Mesendoderm (in vitro differentiated cells): Measurements from ENCODE around the gene NELFCD.

Experiments used
- DNase-seq: peaks from one replicate; pipeline ENCODE4 v3.0.0; 2013
- H2AK5ac ChIP-seq: 2 replicates; pipeline ENCODE4 v1.6.1; 2013; ENCODE audit warnings: low read length, inconsistent platforms
- H2BK120ac ChIP-seq: 2 replicates; pipeline ENCODE4 v1.6.1; 2013; ENCODE audit warnings: low read depth, mild to moderate bottlenecking, low read length, moderate library complexity, mixed read lengths
- H2BK15ac ChIP-seq: replicated peaks from 2 replicates; pipeline ENCODE4 v1.6.1; 2013; ENCODE audit warnings: low read depth, mild to moderate bottlenecking, moderate library complexity
- H2BK5ac ChIP-seq: 2 replicates; pipeline ENCODE4 v1.6.1; 2013; ENCODE audit warnings: low read length, inconsistent platforms
- H3K18ac ChIP-seq: 2 replicates; pipeline ENCODE4 v1.6.1; 2013; ENCODE audit warnings: mild to moderate bottlenecking, low read length, mixed read lengths
- H3K23ac ChIP-seq: one replicate; pipeline ENCODE4 v1.6.1; 2013; ENCODE audit warnings: low read length
- H3K27ac ChIP-seq: 2 replicates; pipeline ENCODE4 v1.5.1; 2013; ENCODE audit warnings: low read depth, mild to moderate bottlenecking, inconsistent platforms, low read length, moderate library complexity
- H3K27me3 ChIP-seq: 2 replicates; pipeline ENCODE4 v1.6.1; 2013; ENCODE audit warnings: low read length, control low read depth, mild to moderate bottlenecking, inconsistent platforms; ENCODE audit not compliant: insufficient read depth, poor library complexity
- H3K36me3 ChIP-seq: 2 replicates; pipeline ENCODE4 v1.6.1; 2013; ENCODE audit warnings: low read length, inconsistent platforms; ENCODE audit not compliant: control insufficient read depth, insufficient read depth
- H3K4ac ChIP-seq: one replicate; pipeline ENCODE4 v1.6.1; 2013; ENCODE audit warnings: low read depth, mild to moderate bottlenecking, low read length, moderate library complexity
- H3K4me1 ChIP-seq: 2 replicates; pipeline ENCODE4 v1.6.1; 2013; ENCODE audit warnings: low read depth, low read length, inconsistent platforms; ENCODE audit not compliant: control insufficient read depth
- H3K4me2 ChIP-seq: 2 replicates; pipeline ENCODE4 v1.6.1; 2013; ENCODE audit warnings: low read length
- H3K4me3 ChIP-seq: 2 replicates; pipeline ENCODE4 v1.5.1; 2013; ENCODE audit warnings: mild to moderate bottlenecking, low read length
- H3K56ac ChIP-seq: one replicate; pipeline ENCODE4 v1.6.1; 2013; ENCODE audit warnings: low read length
- H3K79me1 ChIP-seq: 2 replicates; pipeline ENCODE4 v1.6.1; 2013; ENCODE audit warnings: low read length, inconsistent platforms
- H3K79me2 ChIP-seq: 2 replicates; pipeline ENCODE4 v1.6.1; 2013; ENCODE audit warnings: mild to moderate bottlenecking, low read length; ENCODE audit not compliant: control insufficient read depth, insufficient read depth
- H3K9ac ChIP-seq: 2 replicates; pipeline ENCODE4 v1.6.1; 2013; ENCODE audit warnings: low read length, inconsistent platforms
- H4K5ac ChIP-seq: one replicate; pipeline ENCODE4 v1.6.1; 2013; ENCODE audit warnings: low read length
- H4K8ac ChIP-seq: one replicate; pipeline ENCODE4 v1.6.1; 2013; ENCODE audit warnings: low read depth, mild to moderate bottlenecking, control low read depth, low read length, moderate library complexity
- WGBS: extraction: QIAGEN DNeasy Blood & Tissue Kit; methylation state at CpG from one replicate; pipeline ENCODE4 v1.1.7; 2013; ENCODE audit warnings: low lambda C conversion rate, missing lambda C conversion rate; ENCODE audit not compliant: insufficient coverage; ENCODE audit errors: extremely low coverage; 5-methylcytosine and 5-hydroxymethylcytosine counted together

Gene NELFCD

GRCh38 chr20:59025086-59025485 lies 44.0 kb downstream of the NELFCD start:
- no peak overlapping the region for H2BK15ac ChIP-seq
- no peak overlapping the region for H3K56ac ChIP-seq
- no peak overlapping the region for H3K4me2 ChIP-seq
- no peak overlapping the region for H3K27ac ChIP-seq
- H3K4me3 ChIP-seq = no peak overlapping the region
- H3K36me3 ChIP-seq = peaks cover 2% of the 10 kb centered on the region
- no peak for DNase-seq
- H3K4ac ChIP-seq = no peak overlapping the region
- H3K79me1 ChIP-seq = peaks cover 7% of the 10 kb centered on the region
- H4K8ac ChIP-seq = no peak overlapping the region
- no peak overlapping the region for H2BK120ac ChIP-seq
- H3K27me3 ChIP-seq = no peaks in the 10 kb centered on the region
- H2BK5ac ChIP-seq = no peak overlapping the region
- no peak overlapping the region for H3K18ac ChIP-seq
- H3K79me2 ChIP-seq = peaks cover 2% of the 10 kb centered on the region
- no CpG with 5 or more reads among the region's 2 CpGs for WGBS
- no peaks in the 10 kb centered on the region for H3K4me1 ChIP-seq
- no peak overlapping the region for H2AK5ac ChIP-seq
- no peak overlapping the region for H4K5ac ChIP-seq
- no peak overlapping the region for H3K23ac ChIP-seq
- no peak overlapping the region for H3K9ac ChIP-seq

GRCh38 chr20:59025511-59025910 lies 44.5 kb downstream of the NELFCD start:
- Histone ChIP-seq H3K18ac (no peak overlapping the region), H3K36me3 (peaks cover 2% of the 10 kb centered on the region), H4K8ac (no peak overlapping the region), H2BK15ac (no peak overlapping the region), H3K23ac (no peak overlapping the region), H3K4me1 (no peaks in the 10 kb centered on the region), H2AK5ac (no peak overlapping the region), H3K27ac (no peak overlapping the region), H3K4me2 (no peak overlapping the region), H3K9ac (no peak overlapping the region), H3K56ac (no peak overlapping the region), H3K79me2 (peaks cover 2% of the 10 kb centered on the region), H3K79me1 (peaks cover 7% of the 10 kb centered on the region), H3K4me3 (no peak overlapping the region), H2BK5ac (no peak overlapping the region), H3K27me3 (no peaks in the 10 kb centered on the region), H4K5ac (no peak overlapping the region), H3K4ac (no peak overlapping the region), H2BK120ac (no peak overlapping the region)
- WGBS = no CpG with 5 or more reads among the region's 4 CpGs
- no peak for DNase-seq

GRCh38 chr20:59026904-59027740 lies 46.1 kb downstream of the NELFCD start:
- no peak overlapping the region for H3K4ac ChIP-seq
- H3K9ac ChIP-seq = no peak overlapping the region
- no peak overlapping the region for H2BK15ac ChIP-seq
- no peak overlapping the region for H3K4me2 ChIP-seq
- peaks cover 17% of the 10 kb centered on the region for H3K79me1 ChIP-seq
- no peak overlapping the region for H4K8ac ChIP-seq
- H3K4me3 ChIP-seq = no peak overlapping the region
- no peak overlapping the region for H3K23ac ChIP-seq
- H3K56ac ChIP-seq = no peak overlapping the region
- H3K18ac ChIP-seq = no peak overlapping the region
- no peak for DNase-seq
- no peak overlapping the region for H3K27ac ChIP-seq
- peaks cover 12% of the 10 kb centered on the region for H3K79me2 ChIP-seq
- no CpG with 5 or more reads among the region's 5 CpGs for WGBS
- H4K5ac ChIP-seq = no peak overlapping the region
- peaks cover 3% of the 10 kb centered on the region for H3K4me1 ChIP-seq
- H3K27me3 ChIP-seq = no peaks in the 10 kb centered on the region
- H3K36me3 ChIP-seq = peaks cover 2% of the 10 kb centered on the region
- no peak overlapping the region for H2BK5ac ChIP-seq
- no peak overlapping the region for H2AK5ac ChIP-seq
- H2BK120ac ChIP-seq = no peak overlapping the region

- H3K4me1 ChIP-seq = peaks cover 3% of the 10 kb centered on the region
- no peak overlapping the region for H2BK5ac ChIP-seq
- H3K4me2 ChIP-seq = no peak overlapping the region
These were observed 46.8 kb downstream of the NELFCD start for GRCh38 chr20:59027741-59028320.

GRCh38 chr20:59028812-59029211 lies 47.8 kb downstream of the NELFCD start:
- WGBS = no CpG with 5 or more reads among the region's 2 CpGs
- peaks cover 2% of the 10 kb centered on the region for H3K36me3 ChIP-seq
- H3K4me2 ChIP-seq = no peak overlapping the region
- no peak overlapping the region for H3K23ac ChIP-seq
- H2BK120ac ChIP-seq = no peak overlapping the region
- no peak overlapping the region for H2BK15ac ChIP-seq
- H3K79me1 ChIP-seq = peaks cover 17% of the 10 kb centered on the region
- no peak overlapping the region for H3K4ac ChIP-seq
- H3K9ac ChIP-seq = peak overlapping the region; percentile 15
- H3K79me2 ChIP-seq = peaks cover 12% of the 10 kb centered on the region
- no peak overlapping the region for H3K4me3 ChIP-seq
- no peak overlapping the region for H2BK5ac ChIP-seq
- H4K5ac ChIP-seq = no peak overlapping the region
- H3K18ac ChIP-seq = no peak overlapping the region
- H3K56ac ChIP-seq = no peak overlapping the region
- no peaks in the 10 kb centered on the region for H3K27me3 ChIP-seq
- H4K8ac ChIP-seq = no peak overlapping the region
- peaks cover 3% of the 10 kb centered on the region for H3K4me1 ChIP-seq
- no peak overlapping the region for H3K27ac ChIP-seq
- no peak overlapping the region for H2AK5ac ChIP-seq
- DNase-seq = no peak

More at GRCh38 chr20:59027741-59028320, 46.8 kb downstream of the NELFCD start:
- DNase-seq = no peak
- Histone ChIP-seq H3K9ac (no peak overlapping the region), H2BK120ac (no peak overlapping the region), H4K8ac (no peak overlapping the region), H3K23ac (no peak overlapping the region), H2BK15ac (no peak overlapping the region), H3K56ac (no peak overlapping the region), H3K27me3 (no peaks in the 10 kb centered on the region), H3K4me3 (no peak overlapping the region), H3K4ac (no peak overlapping the region), H3K79me2 (peaks cover 12% of the 10 kb centered on the region), H3K18ac (no peak overlapping the region), H3K79me1 (peaks cover 17% of the 10 kb centered on the region), H3K27ac (no peak overlapping the region), H4K5ac (no peak overlapping the region), H2AK5ac (no peak overlapping the region), H3K36me3 (peaks cover 2% of the 10 kb centered on the region)
- no CpG with 5 or more reads among the region's 8 CpGs for WGBS
